Activated T-cell treated with anti-CD3 and anti-CD28 coated beads, Interleukin-2, amount 50 U/mL, for 1 hour (primary cell): ENCODE data around the gene PLCG2.
"Not testable (repeated sequence)": the region's sequence is repeated elsewhere in the genome, so short reads cannot be mapped to it uniquely, and the experiment has no call there.

Experiments
- DNase-seq: peaks from one replicate; pipeline ENCODE4 v3.0.0-alpha.2; 2020

The PLCG2 gene

GRCh38 chr16:82008957-82009592, 230.0 kb downstream of the PLCG2 start:
- DNase-seq = no peak

- not testable (repeated sequence) for DNase-seq
Observed at GRCh38 chr16:82009789-82010188, 230.7 kb downstream of the PLCG2 start.

GRCh38 chr16:82010649-82011048, 231.6 kb downstream of the PLCG2 start:
- no peak for DNase-seq

GRCh38 chr16:82011199-82011641, 232.1 kb downstream of the PLCG2 start, which contains the start of gene SDR42E1:
Gene SDR42E1 (minus strand): TSS chr16:82011470. CDS start chr16:82000858, 10,612 bp downstream.
- DNase-seq = peak; percentile 74
